HCT116 (cell line): ENCODE data around the gene SNCA. TPM values are rescaled to one million over a fixed set of nuclear protein-coding genes. Genes with fewer than 3 reads are reported as not detected.

Experiments
- ATAC-seq: fragments of 200-7000 bp; cut with Tn5 transposase; 2 replicates; pipeline ENCODE4 v1.9.1; 2020; ENCODE audit warnings: mild to moderate bottlenecking, moderate library complexity
- BruUV-seq: library from RNA; stranded (reverse); fragments of 400-500 nt; replicated peaks from 2 replicates; lab custom pipeline; 2021; lab: Mats Ljungman, UMichigan
- CTCF ChIA-PET: fragments of 300-600 bp; sonication (Branson Sonifier 250); formaldehyde crosslinking; loops from one replicate; lab custom pipeline; 2021; ENCODE audit warnings: antibody characterized with exemption; lab: Charles Lee
- POLR2A ChIA-PET: fragments of 300-600, 350-600 bp; sonication (Branson Sonifier 250); formaldehyde crosslinking; loops from one replicate; lab custom pipeline; 2021; ENCODE audit warnings: antibody characterized with exemption; lab: Charles Lee
- RAD21 ChIA-PET, 2 experiments: fragments of 300-600 bp; sonication (Branson Sonifier 250); formaldehyde crosslinking; loops; one replicate each; lab custom pipeline; 2023; ENCODE audit warnings: low total read pairs in 2 of 2; ENCODE audit not compliant: uncharacterized antibody in 2 of 2, unreplicated experiment in 2 of 2, low non-redundant PET in 1 of 2; lab: Charles Lee
- DNase-seq: peaks from one replicate; pipeline ENCODE4 v3.0.0-alpha.2; 2010; ENCODE audit warnings: low read depth, low spot score
- H2AFZ ChIP-seq: fragments of 200-600 bp; shearing (Covaris generic), sonication (generic); 2 replicates; pipeline ENCODE4 v1.6.1; 2017; ENCODE audit warnings: low read depth, mixed run types, mixed read lengths, antibody characterized with exemption, low read length; ENCODE audit not compliant: poor library complexity, severe bottlenecking
- H3K27ac ChIP-seq: 2 replicates; pipeline ENCODE4 v1.5.1; 2012; ENCODE audit warnings: low read depth, low read length
- H3K27me3 ChIP-seq: fragments of 200-600 bp; sonication (generic); 2 replicates; pipeline ENCODE4 v1.6.1; 2016; ENCODE audit warnings: mixed run types, low read length, mixed read lengths; ENCODE audit not compliant: insufficient read depth
- H3K36me3 ChIP-seq, 2 experiments: fragments of 200-500 bp in 1 of 2; fragments of 200-600 bp in 1 of 2; sonication (Bioruptor generic) in 1 of 2; sonication (generic) in 1 of 2; 2 replicates each; pipeline versions ENCODE4 v1.5.1 to v1.6.1; 2014 to 2016; ENCODE audit warnings: low read length in 2 of 2, inconsistent platforms in 1 of 2, mixed read lengths in 1 of 2, mixed run types in 1 of 2; ENCODE audit not compliant: insufficient read depth in 2 of 2, control insufficient read depth in 1 of 2
- H3K4me1 ChIP-seq, 2 experiments: fragments of 200-600 bp in 1 of 2; sonication (generic) in 1 of 2; 2 replicates each; pipeline versions ENCODE4 v1.5.1 to v1.6.1; 2012 to 2017; ENCODE audit warnings: low read length in 2 of 2, inconsistent platforms in 1 of 2, mild to moderate bottlenecking in 1 of 2, mixed read lengths in 1 of 2, mixed run types in 1 of 2, moderate library complexity in 1 of 2; ENCODE audit not compliant: insufficient read depth in 2 of 2, control insufficient read depth in 1 of 2
- H3K4me2 ChIP-seq: fragments of 200-600 bp; sonication (generic); 2 replicates; pipeline ENCODE4 v1.6.1; 2017; ENCODE audit warnings: mixed run types, low read length, mixed read lengths
- H3K4me3 ChIP-seq, 2 experiments: fragments of 200-600 bp in 1 of 2; sonication (generic) in 1 of 2; replicated peaks in 1 of 2; 2 replicates each; pipeline ENCODE4 v1.5.1; 2011 to 2016; ENCODE audit warnings: low read length in 2 of 2, control low read depth in 1 of 2, low read depth in 1 of 2, mild to moderate bottlenecking in 1 of 2, mixed read lengths in 1 of 2, mixed run types in 1 of 2
- H3K79me2 ChIP-seq: fragments of 200-600 bp; sonication (generic); 2 replicates; pipeline ENCODE4 v1.6.1; 2017; ENCODE audit warnings: mild to moderate bottlenecking, mixed run types, low read length, moderate library complexity, mixed read lengths; ENCODE audit not compliant: insufficient read depth
- H3K9ac ChIP-seq: fragments of 200-600 bp; sonication (generic); 2 replicates; pipeline ENCODE4 v1.6.1; 2016; ENCODE audit warnings: low read length, mixed read lengths
- H3K9me2 ChIP-seq: fragments of 200-600 bp; sonication (generic), shearing (Covaris generic); 2 replicates; pipeline ENCODE4 v1.6.1; 2017; ENCODE audit warnings: mixed run types, mild to moderate bottlenecking, moderate library complexity; ENCODE audit not compliant: insufficient read depth
- H3K9me3 ChIP-seq, 2 experiments: fragments of 200-500 bp in 1 of 2; fragments of 200-600 bp in 1 of 2; sonication (Bioruptor generic) in 1 of 2; sonication (generic) in 1 of 2; 2 replicates each; pipeline ENCODE4 v1.6.1; 2014 to 2017; ENCODE audit warnings: low read length in 2 of 2, mixed read lengths in 2 of 2, inconsistent platforms in 1 of 2, low read depth in 1 of 2, mild to moderate bottlenecking in 1 of 2, mixed run types in 1 of 2, moderate library complexity in 1 of 2; ENCODE audit not compliant: control insufficient read depth in 1 of 2, insufficient read depth in 1 of 2
- H4K20me1 ChIP-seq: fragments of 200-600 bp; sonication (generic), shearing (Covaris generic); 2 replicates; pipeline ENCODE4 v1.6.1; 2017; ENCODE audit warnings: mixed run types, mild to moderate bottlenecking, moderate library complexity; ENCODE audit not compliant: insufficient read depth
- CBX3 ChIP-seq: IDR thresholded peaks from 2 replicates; pipeline ENCODE4 v1.6.1; 2012; ENCODE audit warnings: low read depth
- EGR1 ChIP-seq: IDR thresholded peaks from 2 replicates; pipeline ENCODE4 v1.6.1; 2012; ENCODE audit warnings: low read depth
- EZH2phosphoT487 ChIP-seq: fragments of 200-600 bp; IDR thresholded peaks from 2 replicates; pipeline ENCODE4 v1.6.1; 2018; ENCODE audit warnings: antibody characterized with exemption, borderline replicate concordance
- FOSL1 ChIP-seq: IDR thresholded peaks from 2 replicates; pipeline ENCODE4 v1.6.1; 2012; ENCODE audit warnings: low read depth
- POLR2AphosphoS5 ChIP-seq: IDR thresholded peaks from 2 replicates; pipeline ENCODE4 v1.6.1; 2011; ENCODE audit warnings: mild to moderate bottlenecking, low read depth, low read length, moderate library complexity
- TCF7L2 ChIP-seq: IDR thresholded peaks from 2 replicates; pipeline ENCODE4 v1.7.0; 2011; ENCODE audit warnings: borderline replicate concordance, inconsistent platforms; ENCODE audit not compliant: insufficient read depth, insufficient read length; ENCODE audit errors: extremely low read depth
- intact Hi-C: fragments of 100-400 bp; cut with micrococcal nuclease; formaldehyde crosslinking; loops from 2 replicates; pipeline ENCODE4 v1.10.0; 2022
- total RNA-seq: library from RNA; stranded (reverse); gene quantifications from one replicate; pipeline ENCODE4 v1.2.1, GENCODE V29; 2021; ENCODE audit not compliant: unreplicated experiment
- TF ChIP-seq, protein P1 (sequence below), 3 experiments: fragments of 200-600 bp in 1 of 3; sonication (generic) in 1 of 3; IDR thresholded peaks in 2 of 3; conservative IDR thresholded peaks in 1 of 3; 2 replicates each; pipeline ENCODE4 v1.5.1; 2012 to 2017; ENCODE audit warnings: low read depth in 2 of 3, low read length in 2 of 3, antibody characterized with exemption in 1 of 3, borderline replicate concordance in 1 of 3, control low read depth in 1 of 3, mild to moderate bottlenecking in 1 of 3, mixed read lengths in 1 of 3, mixed run types in 1 of 3, moderate library complexity in 1 of 3; ENCODE audit not compliant: insufficient read depth in 1 of 3
- TF ChIP-seq, protein P2 (sequence below): IDR thresholded peaks from 2 replicates; pipeline ENCODE4 v1.6.1; 2012

The SNCA gene
- total RNA-seq, 1 experiment from 2014 or later: 1.0 TPM

DNA sequence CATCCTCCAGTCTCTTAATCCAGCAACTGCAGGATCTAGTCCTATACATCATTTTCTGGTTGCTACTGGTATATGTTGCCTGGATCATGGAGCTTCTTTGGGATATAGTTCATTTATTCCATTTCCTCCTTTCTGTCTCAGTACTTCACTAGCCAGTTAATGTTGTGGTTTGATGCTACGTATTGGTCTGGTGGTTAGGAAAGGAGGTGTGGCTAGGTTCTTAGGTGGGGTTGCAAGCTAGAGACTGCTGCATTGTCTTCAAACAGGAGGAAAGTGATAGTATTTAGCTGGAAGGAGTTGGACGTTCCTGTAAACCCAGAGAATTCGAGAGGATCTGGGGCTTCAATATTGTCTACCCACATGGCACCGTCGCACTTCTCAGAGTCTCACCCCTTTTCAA lies 129.5 kb downstream of the SNCA start:
- no peaks in the 10 kb centered on the region for H4K20me1 ChIP-seq
- H3K4me3 ChIP-seq: no peak overlapping the region
- H3K4me2 ChIP-seq: no peak overlapping the region
- POLR2A ChIA-PET: no interaction called here
- no peak overlapping the region for H3K27ac ChIP-seq
- no peaks in the 10 kb centered on the region for H3K79me2 ChIP-seq
- no peak overlapping the region for H3K9ac ChIP-seq
- no peaks in the 10 kb centered on the region for H3K36me3 ChIP-seq
- H3K4me1 ChIP-seq: no peaks in the 10 kb centered on the region
- BruUV-seq: no TSS peak
- no peak for TF ChIP-seq EZH2phosphoT487
- TF ChIP-seq, all 23 proteins: peak for 0
- CTCF ChIA-PET: no interaction called here
- intact Hi-C loops: no loop called here
- H3K9me2 ChIP-seq: no peaks in the 10 kb centered on the region
- ATAC-seq (no peak), DNase-seq (no peak)
- no peak overlapping the region for H2AFZ ChIP-seq
- no peaks in the 10 kb centered on the region for H3K9me3 ChIP-seq
- RAD21 ChIA-PET: no interaction called here
- no peaks in the 10 kb centered on the region for H3K27me3 ChIP-seq

GRCh38 chr4:89704651-89705395 lies 132.1 kb downstream of the SNCA start:
- BruUV-seq: no TSS peak
- Histone ChIP-seq H3K27me3 (no peaks in the 10 kb centered on the region), H3K4me1 (no peaks in the 10 kb centered on the region), H3K9me3 (no peaks in the 10 kb centered on the region), H3K79me2 (no peaks in the 10 kb centered on the region), H3K36me3 (no peaks in the 10 kb centered on the region), H3K4me3 (no peak overlapping the region), H3K4me2 (no peak overlapping the region), H3K9me2 (no peaks in the 10 kb centered on the region), H3K9ac (no peak overlapping the region), H2AFZ (no peak overlapping the region), H4K20me1 (no peaks in the 10 kb centered on the region), H3K27ac (no peak overlapping the region)
- TF ChIP-seq EZH2phosphoT487 (no peak), POLR2AphosphoS5 (no peak), TCF7L2 (no peak), CBX3 (no peak), FOSL1 (no peak), EGR1 (no peak)
- TF ChIP-seq, protein P1, sequence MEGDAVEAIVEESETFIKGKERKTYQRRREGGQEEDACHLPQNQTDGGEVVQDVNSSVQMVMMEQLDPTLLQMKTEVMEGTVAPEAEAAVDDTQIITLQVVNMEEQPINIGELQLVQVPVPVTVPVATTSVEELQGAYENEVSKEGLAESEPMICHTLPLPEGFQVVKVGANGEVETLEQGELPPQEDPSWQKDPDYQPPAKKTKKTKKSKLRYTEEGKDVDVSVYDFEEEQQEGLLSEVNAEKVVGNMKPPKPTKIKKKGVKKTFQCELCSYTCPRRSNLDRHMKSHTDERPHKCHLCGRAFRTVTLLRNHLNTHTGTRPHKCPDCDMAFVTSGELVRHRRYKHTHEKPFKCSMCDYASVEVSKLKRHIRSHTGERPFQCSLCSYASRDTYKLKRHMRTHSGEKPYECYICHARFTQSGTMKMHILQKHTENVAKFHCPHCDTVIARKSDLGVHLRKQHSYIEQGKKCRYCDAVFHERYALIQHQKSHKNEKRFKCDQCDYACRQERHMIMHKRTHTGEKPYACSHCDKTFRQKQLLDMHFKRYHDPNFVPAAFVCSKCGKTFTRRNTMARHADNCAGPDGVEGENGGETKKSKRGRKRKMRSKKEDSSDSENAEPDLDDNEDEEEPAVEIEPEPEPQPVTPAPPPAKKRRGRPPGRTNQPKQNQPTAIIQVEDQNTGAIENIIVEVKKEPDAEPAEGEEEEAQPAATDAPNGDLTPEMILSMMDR (IDR thresholded peaks at IDR 0.05 in 2 of 3, conservative IDR thresholded peaks at IDR 0.05 in 1 of 3; ENCODE audit: borderline replicate concordance in 1 of 3, insufficient read depth in 1 of 3, low read depth in 2 of 3, low read length in 2 of 3): no peak
- TF ChIP-seq, protein P2, sequence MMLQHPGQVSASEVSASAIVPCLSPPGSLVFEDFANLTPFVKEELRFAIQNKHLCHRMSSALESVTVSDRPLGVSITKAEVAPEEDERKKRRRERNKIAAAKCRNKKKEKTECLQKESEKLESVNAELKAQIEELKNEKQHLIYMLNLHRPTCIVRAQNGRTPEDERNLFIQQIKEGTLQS: no peak
- DNase-seq (no peak), ATAC-seq (no peak)
- ChIA-PET CTCF (no interaction called here), POLR2A (no interaction called here), RAD21 (no interaction called here)
- intact Hi-C loops: no loop called here
